ENCODE data around the gene CRLF1. TPM values are rescaled to one million over a fixed set of nuclear protein-coding genes. Genes with fewer than 3 reads are reported as not detected.
A peak's percentile ranks its signal among the peaks of the same experiment; 100 is the strongest.
"Not testable (repeated sequence)": the region's sequence is repeated elsewhere in the genome, so short reads cannot be mapped to it uniquely, and the experiment has no call there.

The CRLF1 gene
- total RNA-seq, 1 experiment from 2014 or later: 21.3 TPM

DNA sequence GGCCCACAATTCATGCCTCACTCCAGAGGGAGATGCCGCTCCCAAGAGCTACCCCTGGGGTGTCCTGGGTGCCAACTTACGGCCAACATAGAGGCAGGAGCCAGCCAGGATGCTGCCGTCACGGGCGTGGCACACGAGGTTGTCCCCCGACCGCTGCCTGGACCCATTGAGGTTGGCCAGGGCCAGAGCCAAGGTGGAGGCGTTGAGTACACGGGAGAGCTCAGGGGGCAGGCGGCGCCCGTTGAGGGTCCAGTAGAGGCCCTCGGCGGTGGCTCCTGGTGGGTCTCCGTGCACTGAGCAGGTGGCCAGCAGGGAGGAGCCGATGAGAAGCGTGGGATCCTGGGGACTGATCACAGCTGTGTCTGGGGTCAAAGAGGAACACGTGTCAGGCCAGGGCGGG, 7.1 kb downstream of the CRLF1 start:
- Histone ChIP-seq H3K36me3 (no peaks in the 10 kb centered on the region), H3K4me3 (no peak overlapping the region), H3K4me1 (replicated peaks) (peaks cover 14% of the 10 kb centered on the region), H3K27me3 (replicated peaks) (peaks cover 18% of the 10 kb centered on the region), H3K27ac (no peak overlapping the region), H3K9me3 (replicated peaks) (no peaks in the 10 kb centered on the region)
- DNase-seq (ENCODE audit: low read depth in 1 of 2, low spot score in 2 of 2): no peak

DNA sequence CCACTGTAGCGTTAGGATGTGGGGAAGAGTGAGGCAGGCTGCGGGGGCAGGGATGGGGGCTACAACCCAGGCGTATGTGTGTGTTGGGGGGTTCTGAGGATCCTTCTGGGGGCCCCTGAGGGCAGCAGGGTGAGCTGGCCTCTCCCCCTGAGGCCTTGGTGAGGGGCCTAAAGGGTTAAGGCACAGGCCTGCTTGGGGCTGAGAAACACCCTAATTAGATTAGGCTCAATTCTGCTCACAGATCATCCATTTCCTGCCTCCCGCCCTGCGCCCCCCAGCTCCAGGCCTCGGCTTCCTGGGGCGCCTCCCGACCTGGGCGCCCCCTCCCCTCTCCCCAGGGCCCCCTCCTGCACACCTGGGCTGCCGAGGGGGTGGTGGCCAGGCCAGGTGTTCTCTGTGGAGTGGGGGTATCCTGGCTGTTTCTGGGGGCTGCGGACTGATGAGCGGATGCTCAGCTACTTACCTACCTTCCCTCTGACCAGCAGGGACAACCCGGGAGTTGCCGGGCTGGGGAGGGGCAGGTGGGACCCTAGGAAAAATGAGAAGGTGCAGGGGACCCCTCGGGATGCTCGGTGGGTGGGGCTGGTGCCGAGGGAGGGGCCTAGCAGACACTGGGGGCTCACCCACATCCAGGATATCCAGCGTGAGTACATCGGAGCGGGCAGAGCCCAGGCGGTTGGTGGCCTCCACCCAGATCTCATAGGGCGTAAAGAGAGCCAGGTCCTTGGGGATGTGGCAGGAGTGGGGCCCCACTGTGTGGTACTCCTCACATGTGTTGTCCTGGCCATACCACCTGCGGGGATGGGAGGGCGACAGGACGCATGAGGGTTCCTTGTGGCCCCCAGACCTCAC, 8.6 kb downstream of the CRLF1 start:
- Histone ChIP-seq H3K4me1 (replicated peaks) (peaks cover 8% of the 10 kb centered on the region), H3K9me3 (replicated peaks) (no peaks in the 10 kb centered on the region), H3K4me3 (no peak overlapping the region), H3K27me3 (replicated peaks) (peaks cover 6% of the 10 kb centered on the region; the same call in 1 of the 2 replicates), H3K27ac (no peak overlapping the region), H3K36me3 (no peaks in the 10 kb centered on the region)
- no peak for DNase-seq (ENCODE audit: low read depth in 1 of 2, low spot score in 2 of 2)

DNA sequence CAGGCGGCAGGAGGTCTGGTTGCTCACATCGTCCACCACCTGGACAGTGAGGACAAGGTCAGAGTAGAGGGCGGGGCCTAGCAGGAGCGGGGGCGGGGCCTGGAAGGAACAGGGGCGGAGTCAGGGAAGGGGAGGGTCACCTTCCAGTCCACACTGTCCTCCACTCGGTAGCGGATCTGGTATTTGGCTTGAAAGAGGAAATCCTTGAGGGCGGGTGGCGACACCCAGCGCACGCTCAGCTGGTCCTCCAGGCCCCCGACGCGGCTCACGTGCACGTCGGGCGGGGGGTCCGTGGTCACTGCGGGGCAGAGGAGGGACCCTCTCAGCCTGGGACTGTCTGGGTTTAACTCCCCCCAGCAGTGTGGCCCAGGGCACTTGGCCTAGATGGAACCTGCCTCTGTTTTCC, 9.8 kb downstream of the CRLF1 start:
- Histone ChIP-seq H3K4me1 (replicated peaks) (peaks cover 8% of the 10 kb centered on the region), H3K27me3 (replicated peaks) (no peaks in the 10 kb centered on the region), H3K4me3 (no peak overlapping the region), H3K9me3 (replicated peaks) (no peaks in the 10 kb centered on the region), H3K27ac (no peak overlapping the region), H3K36me3 (peaks cover 4% of the 10 kb centered on the region; the same call in 1 of the 2 replicates)
- no peak for DNase-seq (ENCODE audit: low read depth in 1 of 2, low spot score in 2 of 2)

DNA sequence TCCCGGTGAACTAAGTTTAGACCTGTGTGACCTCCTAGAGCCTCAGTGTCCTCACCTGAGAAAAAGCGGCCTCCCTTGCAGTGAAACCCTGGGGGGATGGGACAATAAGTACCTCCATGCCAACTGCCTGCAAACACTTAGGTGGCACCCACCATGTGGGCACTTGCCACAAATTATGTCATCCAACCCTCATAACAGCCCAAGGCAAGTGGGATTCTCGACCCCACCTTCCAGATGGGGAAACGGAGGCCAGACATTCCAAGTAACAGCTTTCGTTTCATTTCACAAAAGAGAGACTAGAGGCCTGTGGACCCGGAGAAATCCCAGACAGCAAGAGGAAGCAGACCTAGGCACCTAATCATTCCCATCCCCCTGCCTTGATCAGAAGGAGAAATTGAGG, 11.1 kb downstream of the CRLF1 start:
- no peak overlapping the region for H3K27ac ChIP-seq
- H3K4me1 ChIP-seq (replicated peaks): peaks cover 8% of the 10 kb centered on the region
- peaks cover 14% of the 10 kb centered on the region for H3K36me3 ChIP-seq
- no peaks in the 10 kb centered on the region for H3K27me3 ChIP-seq (replicated peaks)
- no peaks in the 10 kb centered on the region for H3K9me3 ChIP-seq (replicated peaks)
- H3K4me3 ChIP-seq: no peak overlapping the region
- DNase-seq (ENCODE audit: low read depth in 1 of 2, low spot score in 2 of 2): no peak

DNA sequence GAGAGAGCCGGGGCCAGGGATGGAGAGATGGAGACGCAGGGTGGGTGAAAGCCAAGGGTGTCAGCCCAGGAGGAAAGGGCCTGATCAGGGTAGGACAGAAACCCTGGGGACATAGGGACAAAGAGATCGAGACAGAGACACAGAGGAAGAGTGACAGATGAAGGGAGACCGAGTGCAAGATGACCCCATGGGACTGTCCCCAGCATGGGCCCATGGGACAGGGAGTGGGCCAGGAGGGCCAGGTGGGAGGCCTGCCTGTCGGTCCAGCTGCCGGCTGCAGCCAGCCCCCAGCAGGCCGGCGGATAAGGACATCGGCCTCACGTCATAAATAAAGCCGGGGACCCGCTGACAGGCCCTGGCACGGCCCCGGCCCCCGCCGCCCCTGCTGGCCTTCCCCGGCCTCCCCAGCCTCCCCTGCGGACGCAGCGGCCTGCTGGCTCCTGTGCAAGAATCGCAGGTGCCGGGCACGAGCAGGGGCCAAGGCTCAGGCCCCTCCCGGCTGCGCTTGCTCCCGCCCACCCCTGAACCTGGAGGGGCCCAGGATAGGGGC, 11.7 kb downstream of the CRLF1 start:
- Histone ChIP-seq H3K27me3 (replicated peaks) (no peaks in the 10 kb centered on the region), H3K4me3 (no peak overlapping the region), H3K4me1 (replicated peaks) (peaks cover 8% of the 10 kb centered on the region), H3K27ac (no peak overlapping the region), H3K9me3 (replicated peaks) (no peaks in the 10 kb centered on the region), H3K36me3 (peaks cover 16% of the 10 kb centered on the region)
- no peak for DNase-seq (ENCODE audit: low read depth in 1 of 2, low spot score in 2 of 2)

DNA sequence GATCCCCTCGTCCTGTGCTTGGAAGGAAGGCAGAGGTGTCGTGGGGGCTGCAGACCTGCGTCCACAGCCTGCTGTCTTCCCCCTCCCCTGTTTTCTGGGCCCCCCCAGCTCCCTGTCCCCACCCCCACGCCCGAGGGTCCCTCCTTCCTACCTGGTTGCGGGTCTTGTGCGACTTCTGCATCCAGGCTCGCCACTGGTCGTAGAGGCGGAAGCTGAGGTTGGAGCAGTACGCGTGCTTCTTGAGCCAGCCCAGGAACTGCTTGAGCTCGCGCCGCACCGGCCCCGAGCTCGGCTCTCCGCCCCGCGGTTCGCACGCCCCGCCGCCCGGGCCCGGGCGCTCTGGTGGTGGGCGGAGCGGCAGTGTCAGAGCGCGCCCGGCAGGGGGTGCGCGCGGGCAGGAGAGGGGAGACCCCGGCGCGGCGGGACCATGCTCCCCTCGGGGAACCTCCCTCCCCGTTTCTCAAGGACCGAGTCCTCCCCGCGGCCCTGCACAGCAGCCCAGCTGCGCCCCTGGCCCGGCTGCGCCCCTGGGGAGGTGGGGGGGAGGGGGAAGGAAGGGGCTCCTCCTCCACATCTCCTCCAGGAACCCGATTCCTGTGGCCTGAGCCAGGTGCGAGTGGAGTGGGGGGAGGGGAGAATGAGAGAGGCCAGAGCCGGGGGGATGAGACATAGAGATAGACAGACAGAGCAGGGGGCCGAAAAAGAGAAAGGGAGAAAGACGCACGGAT, 12.3 kb downstream of the CRLF1 start:
- Histone ChIP-seq H3K4me1 (replicated peaks) (peaks cover 14% of the 10 kb centered on the region), H3K9me3 (replicated peaks) (no peaks in the 10 kb centered on the region), H3K36me3 (peaks cover 17% of the 10 kb centered on the region), H3K4me3 (no peak overlapping the region), H3K27ac (no peak overlapping the region), H3K27me3 (replicated peaks) (no peaks in the 10 kb centered on the region)
- DNase-seq (ENCODE audit: low read depth in 1 of 2, low spot score in 2 of 2): peak; percentile 47 to 62

DNA sequence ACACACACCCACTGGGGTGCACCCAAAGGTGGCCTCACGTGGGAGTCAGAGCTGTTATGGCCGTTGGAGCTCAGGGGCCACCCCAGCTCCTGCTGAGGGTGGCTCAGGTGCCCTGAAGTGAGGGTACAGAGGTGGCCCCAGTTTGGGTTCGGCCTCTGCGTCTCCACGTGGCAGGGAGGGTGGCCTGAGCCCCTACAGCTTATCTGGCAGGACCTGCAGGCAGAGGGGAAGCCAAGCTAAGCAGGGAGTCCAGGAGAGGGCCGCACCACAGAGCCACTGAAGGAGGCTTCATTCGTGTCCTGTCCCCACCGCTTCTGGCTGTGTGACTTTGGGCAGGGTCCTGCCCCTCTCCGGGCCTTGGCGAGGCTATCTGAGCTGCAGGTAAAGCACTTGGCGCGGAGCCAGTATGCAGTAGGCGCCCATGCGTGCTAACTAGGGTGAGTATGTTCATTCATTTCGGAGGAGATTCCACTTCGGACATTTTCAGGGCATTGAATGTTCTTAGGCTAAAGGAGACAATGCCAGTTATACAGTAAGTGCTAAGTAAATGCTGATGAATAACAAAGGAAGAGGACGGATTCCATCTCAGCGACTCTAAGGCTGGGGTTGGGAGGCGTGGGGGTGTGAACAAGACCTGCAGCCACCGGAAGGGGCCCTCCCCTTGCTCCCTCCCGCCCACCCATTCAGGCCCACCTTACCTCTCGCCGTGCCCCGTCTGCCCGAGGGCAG, 13.1 kb downstream of the CRLF1 start:
- DNase-seq (ENCODE audit: low read depth in 1 of 2, low spot score in 2 of 2): no peak
- Histone ChIP-seq H3K9me3 (replicated peaks) (no peaks in the 10 kb centered on the region), H3K36me3 (peaks cover 21% of the 10 kb centered on the region), H3K27ac (no peak overlapping the region), H3K4me1 (replicated peaks) (peaks cover 21% of the 10 kb centered on the region), H3K27me3 (replicated peaks) (no peaks in the 10 kb centered on the region), H3K4me3 (no peak overlapping the region)

- DNase-seq (ENCODE audit: low read depth in 1 of 2, low spot score in 2 of 2); H3K9me3 ChIP-seq (replicated peaks): not testable (repeated sequence)
Measured at GRCh38 chr19:18592732-18593131, 13.9 kb downstream of the CRLF1 start.

GRCh38 chr19:18591735-18592385, 14.7 kb downstream of the CRLF1 start:
- no peak for DNase-seq (ENCODE audit: low read depth in 1 of 2, low spot score in 2 of 2)
- Histone ChIP-seq H3K36me3 (peaks cover 21% of the 10 kb centered on the region), H3K9me3 (replicated peaks) (no peaks in the 10 kb centered on the region), H3K4me1 (replicated peaks) (peaks cover 31% of the 10 kb centered on the region), H3K27me3 (replicated peaks) (no peaks in the 10 kb centered on the region), H3K27ac (no peak overlapping the region), H3K4me3 (no peak overlapping the region)

More at GRCh38 chr19:18592732-18593131, 13.9 kb downstream of the CRLF1 start:
- H3K36me3 ChIP-seq: peaks cover 21% of the 10 kb centered on the region
- H3K27me3 ChIP-seq (replicated peaks); H3K4me3 ChIP-seq; H3K27ac ChIP-seq: not testable (repeated sequence)
- peaks cover 29% of the 10 kb centered on the region for H3K4me1 ChIP-seq (replicated peaks)

- no peak overlapping the region for H3K4me3 ChIP-seq
- H3K27ac ChIP-seq: no peak overlapping the region
- H3K36me3 ChIP-seq: peaks cover 21% of the 10 kb centered on the region
- peaks cover 31% of the 10 kb centered on the region for H3K4me1 ChIP-seq (replicated peaks)
- no peaks in the 10 kb centered on the region for H3K9me3 ChIP-seq (replicated peaks)
- no peak for DNase-seq (ENCODE audit: low read depth in 1 of 2, low spot score in 2 of 2)
- no peaks in the 10 kb centered on the region for H3K27me3 ChIP-seq (replicated peaks)
Measured at GRCh38 chr19:18590273-18591272, 16.0 kb downstream of the CRLF1 start.

DNA sequence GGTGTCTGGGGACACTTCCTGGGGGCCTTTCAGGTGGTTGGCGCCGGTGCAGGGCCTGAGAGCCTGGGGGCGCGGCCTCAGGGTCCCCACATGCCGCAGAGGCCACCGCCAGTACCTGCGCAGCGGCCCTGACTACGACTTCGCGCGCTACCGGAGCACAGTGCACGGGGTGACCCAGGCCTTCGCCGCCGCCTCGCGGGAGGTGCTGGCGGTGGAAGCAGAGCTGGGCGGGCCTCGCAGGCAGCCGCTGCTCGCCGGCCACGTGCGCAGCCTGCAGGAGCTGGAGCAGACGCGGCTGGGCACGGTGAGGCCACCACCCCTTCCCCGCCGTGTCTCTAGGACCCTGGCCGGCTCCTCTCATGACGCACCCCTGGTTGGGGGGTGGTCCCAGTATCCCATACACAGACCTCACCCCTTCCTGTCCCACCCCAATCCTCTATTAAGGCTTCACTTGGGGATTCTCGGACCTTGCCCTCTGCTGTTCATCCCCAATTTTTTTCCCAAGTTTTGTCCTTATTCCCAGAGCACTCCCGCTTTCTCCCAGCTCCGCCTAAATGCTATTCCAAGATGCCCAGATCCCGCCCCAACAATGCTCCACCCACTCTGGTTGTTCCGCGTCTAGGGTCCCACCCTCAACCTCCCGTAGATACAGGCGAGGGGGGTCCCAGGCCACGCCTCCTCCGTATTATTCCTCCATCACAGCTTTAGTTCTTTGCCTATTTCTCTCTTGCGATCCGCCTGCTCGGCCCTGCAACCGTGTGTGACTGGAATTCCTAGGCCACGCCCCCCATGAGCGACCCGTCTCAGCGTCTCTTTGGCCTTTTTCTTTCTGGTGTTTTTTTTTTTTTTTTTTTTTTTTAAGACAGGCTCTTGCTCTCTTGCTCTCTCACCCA, 17.0 kb downstream of the CRLF1 start:
- peaks cover 29% of the 10 kb centered on the region for H3K4me1 ChIP-seq (replicated peaks)
- peak overlapping the region; percentile 43 for H3K27ac ChIP-seq
- H3K27me3 ChIP-seq (replicated peaks): no peaks in the 10 kb centered on the region
- H3K4me3 ChIP-seq: peak overlapping the region; percentile 88
- peaks cover 21% of the 10 kb centered on the region for H3K36me3 ChIP-seq
- H3K9me3 ChIP-seq (replicated peaks): no peaks in the 10 kb centered on the region
- DNase-seq (ENCODE audit: low read depth in 1 of 2, low spot score in 2 of 2): peak in 1 of 2 experiments; percentile 67

Data from SJSA1 (cell line).